Fibroblast of lung (primary cell): ENCODE measurements around the gene INTS11.

ENCODE experiments used
- CTCF ChIP-seq, 2 donors: IDR thresholded peaks in 1 of 2; conservative IDR thresholded peaks in 1 of 2; 1 replicate in 1 of 2; 2 replicates in 1 of 2; pipeline ENCODE4 v1.5.1; 2011 to 2012; ENCODE audit warnings: low read length in 2 of 2, control low read depth in 1 of 2, inconsistent platforms in 1 of 2, low read depth in 1 of 2, mild to moderate bottlenecking in 1 of 2
- EZH2 ChIP-seq: IDR thresholded peaks from 2 replicates; pipeline ENCODE4 v1.5.1; 2012; ENCODE audit warnings: low read length, control low read depth, mild to moderate bottlenecking; ENCODE audit errors: missing control alignments

GRCh38 chr1:1268284-1268682 is 56.2 kb downstream of the INTS11 start:
- no peak for TF ChIP-seq EZH2
- no peak for TF ChIP-seq CTCF (conservative IDR thresholded peaks at IDR 0.05 in 1 of 2, IDR thresholded peaks at IDR 0.05 in 1 of 2; ENCODE audit: low read depth in 1 of 2, low read length in 2 of 2)
